Left renal pelvis (tissue), 4 donors: Measurements from ENCODE around the gene CTXN3. TPM values are rescaled to one million over a fixed set of nuclear protein-coding genes. Genes with fewer than 3 reads are reported as not detected.
A peak's percentile ranks its signal among the peaks of the same experiment; 100 is the strongest.

Source experiments
- DNase-seq, 4 donors: peaks; one replicate each; pipeline ENCODE4 v3.0.0-alpha.2; 2013; ENCODE audit warnings: low read depth in 4 of 4, low spot score in 3 of 4
- polyA plus RNA-seq, 4 donors: library from polyadenylated mRNA; unstranded; fragments of 120-200 nt; gene quantifications; one replicate each; pipeline ENCODE4 v1.2.1, GENCODE V29; 2013; ENCODE audit not compliant: insufficient read length in 4 of 4

The CTXN3 gene
- not detected for polyA plus RNA-seq

GRCh38 chr5:127649018-127649439 lies at the start of gene CTXN3:
Gene CTXN3 (plus strand): TSS chr5:127649082. CDS start chr5:127657522, 8,440 bp downstream.
- peak in 1 of 4 donors; percentile 12 for DNase-seq

GRCh38 chr5:127599320-127599719 lies 49.6 kb upstream of the CTXN3 start:
- no peak for DNase-seq

- no peak for DNase-seq
Measured at GRCh38 chr5:127599847-127600246, 49.0 kb upstream of the CTXN3 start.

GRCh38 chr5:127601111-127601510 lies 47.8 kb upstream of the CTXN3 start:
- DNase-seq = no peak

DNA sequence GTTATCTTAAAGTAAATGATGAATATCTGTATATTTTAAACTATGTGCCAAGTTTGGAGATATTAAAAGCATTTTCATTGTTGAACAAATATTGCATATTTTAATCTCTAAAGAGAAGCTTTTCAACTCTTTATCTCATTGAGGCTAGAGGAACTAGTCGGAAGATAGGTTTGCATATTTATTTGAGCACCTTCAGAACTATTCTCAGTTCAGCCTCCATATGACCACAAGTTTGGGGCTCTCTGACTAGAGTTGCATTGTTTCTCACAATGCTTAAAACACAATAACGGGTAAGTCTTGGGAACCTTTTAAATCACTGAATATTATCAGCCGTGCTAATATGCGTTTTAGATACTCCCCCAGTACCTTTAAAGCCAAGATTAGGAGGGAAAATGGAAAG lies 47.3 kb upstream of the CTXN3 start:
- DNase-seq = no peak

DNA sequence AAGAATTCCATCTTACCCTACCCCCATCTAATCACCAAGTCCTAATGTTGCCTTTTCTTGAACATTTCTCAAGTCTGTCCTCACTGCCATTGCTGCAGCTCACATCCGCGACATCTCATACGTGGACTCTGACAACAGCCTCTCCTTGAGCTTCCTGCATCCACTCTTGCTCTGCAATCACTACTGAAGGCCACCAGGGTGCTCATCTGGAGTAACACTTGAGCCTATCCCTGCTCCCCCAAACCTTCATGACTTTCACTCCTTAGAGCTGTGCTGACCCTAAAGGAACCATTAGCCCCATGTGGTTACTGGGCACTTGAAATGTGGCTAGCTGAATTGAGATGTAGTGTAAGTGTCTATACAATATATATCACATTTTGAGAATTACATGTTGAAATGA lies 46.4 kb upstream of the CTXN3 start:
- DNase-seq = no peak

GRCh38 chr5:127602896-127603844 lies 45.7 kb upstream of the CTXN3 start:
- DNase-seq = no peak

- no peak for DNase-seq
Measured at GRCh38 chr5:127608077-127608660, 40.7 kb upstream of the CTXN3 start.

DNA sequence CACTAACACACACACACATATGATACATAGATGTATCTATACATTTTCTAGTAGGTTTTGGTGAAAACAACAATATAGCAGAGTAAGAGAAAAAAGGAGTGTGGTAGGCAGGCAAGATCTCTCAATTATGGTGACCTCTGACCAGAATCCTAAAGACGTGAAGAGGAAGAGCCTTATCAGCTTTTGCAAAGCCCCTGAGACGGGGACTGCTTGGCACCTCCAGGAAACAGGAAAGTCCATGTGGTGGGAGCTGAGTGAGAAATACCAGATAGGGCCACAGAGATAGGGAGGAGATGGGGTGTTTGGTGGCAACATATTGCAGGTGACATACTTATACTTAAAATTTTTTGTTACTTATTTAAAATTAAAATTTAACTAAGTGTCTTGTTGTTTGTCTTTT lies 39.9 kb upstream of the CTXN3 start:
- DNase-seq = no peak

DNA sequence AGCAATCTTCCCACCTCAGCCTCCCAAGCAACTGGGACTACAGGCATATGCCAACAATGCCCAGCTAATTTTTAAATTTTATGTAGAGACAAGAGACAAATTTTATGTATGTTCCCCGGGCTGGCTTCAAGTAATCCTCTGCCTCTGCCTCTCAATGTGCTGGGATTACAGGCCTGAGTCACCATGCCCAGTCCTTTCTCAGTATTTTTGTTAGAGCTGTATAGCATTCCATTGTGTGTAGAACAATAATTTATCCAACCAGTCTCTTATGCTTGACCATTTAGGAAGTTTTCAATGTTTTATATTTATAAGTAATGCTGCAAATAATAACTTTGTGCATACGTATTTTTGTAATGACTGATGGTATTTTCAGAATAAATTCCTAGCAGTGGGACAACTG lies 38.9 kb upstream of the CTXN3 start:
- no peak for DNase-seq

- DNase-seq = no peak
Measured at GRCh38 chr5:127612441-127613141, 36.3 kb upstream of the CTXN3 start.

GRCh38 chr5:127615916-127616315 lies 33.0 kb upstream of the CTXN3 start:
- no peak for DNase-seq

- no peak for DNase-seq
Measured at GRCh38 chr5:127619908-127620479, 28.9 kb upstream of the CTXN3 start.

GRCh38 chr5:127621601-127622325 lies 27.1 kb upstream of the CTXN3 start:
- no peak for DNase-seq

- no peak for DNase-seq
Measured at GRCh38 chr5:127634007-127634406, 14.9 kb upstream of the CTXN3 start.

- no peak for DNase-seq
Measured at GRCh38 chr5:127639828-127640227, 9.1 kb upstream of the CTXN3 start.

GRCh38 chr5:127642949-127643348 lies 5.9 kb upstream of the CTXN3 start:
- DNase-seq = no peak

DNA sequence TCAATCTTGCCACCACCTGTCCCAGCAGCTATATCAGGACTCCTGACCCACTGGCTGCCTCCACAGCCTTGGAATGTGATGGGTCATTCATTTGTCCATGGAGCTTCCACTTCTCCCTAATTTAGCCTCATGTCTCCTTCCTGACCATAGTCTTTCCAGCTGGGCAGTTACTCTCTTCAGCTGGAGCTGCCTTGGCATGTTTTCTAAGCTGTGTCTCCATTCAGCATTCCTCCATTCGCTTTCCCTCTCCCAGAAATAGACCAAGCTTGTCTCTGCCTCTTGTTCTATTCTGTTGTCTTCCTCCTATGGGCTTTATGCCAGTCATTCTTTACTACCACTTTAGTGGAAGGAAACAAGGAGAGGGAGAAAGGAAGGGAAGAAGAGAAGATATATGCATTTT lies 5.3 kb upstream of the CTXN3 start:
- no peak for DNase-seq

DNA sequence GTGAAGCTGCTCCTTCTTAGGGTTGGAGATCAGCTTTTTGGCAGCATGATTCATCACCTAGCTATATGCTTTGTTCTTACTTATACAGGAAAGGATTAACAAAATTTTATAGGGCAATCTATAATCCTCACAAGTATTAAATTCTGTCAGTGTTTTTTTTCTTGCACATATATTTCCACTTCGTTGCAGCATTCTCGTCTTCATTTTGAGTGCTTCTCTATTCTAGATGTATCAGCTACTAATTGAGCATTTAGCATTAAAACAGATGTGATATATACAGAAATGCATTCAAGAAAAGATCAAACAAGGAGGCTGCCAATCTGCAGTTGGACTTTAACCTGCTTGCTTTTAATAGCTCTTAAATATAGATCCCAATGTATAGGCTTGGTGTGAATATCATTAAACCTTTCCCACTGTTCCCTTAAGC lies 3.6 kb upstream of the CTXN3 start:
- DNase-seq = no peak

GRCh38 chr5:127647361-127647958 lies 1.4 kb upstream of the CTXN3 start:
- no peak for DNase-seq
